Measurements from ENCODE around the gene ALK.

- no peak for TF ChIP-seq CTCF (IDR thresholded peaks at IDR 0.05)
- no peak for TF ChIP-seq POLR2A (IDR thresholded peaks at IDR 0.05)
These were observed 14.6 kb upstream of the ALK start for GRCh38 chr2:29936020-29936419.
